ENCODE data around the gene KDR. TPM values are rescaled to one million over a fixed set of nuclear protein-coding genes. Genes with fewer than 3 reads are reported as not detected.

The KDR gene
- total RNA-seq, 4 donors from 2014 or later, result 5.4 to 12.4 (median 8.3) TPM

DNA sequence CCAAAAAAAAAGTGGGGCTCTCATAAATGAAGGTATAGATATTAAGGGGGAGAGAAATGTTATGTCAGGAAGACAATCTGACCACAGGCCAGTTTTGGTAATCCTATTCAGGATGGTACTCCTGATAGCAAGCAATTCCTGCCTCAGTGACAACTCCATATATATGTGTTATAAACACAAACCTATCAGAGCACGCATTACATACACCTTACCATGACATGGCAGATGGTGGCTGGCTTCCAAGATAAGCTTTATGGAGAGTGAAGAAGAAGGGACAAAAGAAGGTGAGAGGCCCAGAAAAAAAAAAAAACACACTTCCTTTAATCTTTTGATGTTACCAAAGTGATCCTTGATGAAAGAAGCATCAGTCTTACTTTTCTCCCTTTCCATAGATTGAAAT is 29.5 kb upstream of the KDR start:
- Histone ChIP-seq H3K27me3 (peaks cover 9% of the 10 kb centered on the region), H3K9me3 (no peaks in the 10 kb centered on the region), H3K36me3 (no peaks in the 10 kb centered on the region), H3K27ac (no peak overlapping the region), H3K4me3 (no peak overlapping the region), H3K4me1 (no peaks in the 10 kb centered on the region)
- TF ChIP-seq, protein P1, sequence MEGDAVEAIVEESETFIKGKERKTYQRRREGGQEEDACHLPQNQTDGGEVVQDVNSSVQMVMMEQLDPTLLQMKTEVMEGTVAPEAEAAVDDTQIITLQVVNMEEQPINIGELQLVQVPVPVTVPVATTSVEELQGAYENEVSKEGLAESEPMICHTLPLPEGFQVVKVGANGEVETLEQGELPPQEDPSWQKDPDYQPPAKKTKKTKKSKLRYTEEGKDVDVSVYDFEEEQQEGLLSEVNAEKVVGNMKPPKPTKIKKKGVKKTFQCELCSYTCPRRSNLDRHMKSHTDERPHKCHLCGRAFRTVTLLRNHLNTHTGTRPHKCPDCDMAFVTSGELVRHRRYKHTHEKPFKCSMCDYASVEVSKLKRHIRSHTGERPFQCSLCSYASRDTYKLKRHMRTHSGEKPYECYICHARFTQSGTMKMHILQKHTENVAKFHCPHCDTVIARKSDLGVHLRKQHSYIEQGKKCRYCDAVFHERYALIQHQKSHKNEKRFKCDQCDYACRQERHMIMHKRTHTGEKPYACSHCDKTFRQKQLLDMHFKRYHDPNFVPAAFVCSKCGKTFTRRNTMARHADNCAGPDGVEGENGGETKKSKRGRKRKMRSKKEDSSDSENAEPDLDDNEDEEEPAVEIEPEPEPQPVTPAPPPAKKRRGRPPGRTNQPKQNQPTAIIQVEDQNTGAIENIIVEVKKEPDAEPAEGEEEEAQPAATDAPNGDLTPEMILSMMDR (IDR thresholded peaks at IDR 0.05), result no peak
- TF ChIP-seq POLR2AphosphoS5 (IDR thresholded peaks at IDR 0.05) (no peak), POLR2A (IDR thresholded peaks at IDR 0.05) (no peak), EP300 (IDR thresholded peaks at IDR 0.05) (no peak)
- no peak for DNase-seq (ENCODE audit: low spot score in 2 of 2)
- WGBS, result 88% methylated on average over 1 of the region's 1 CpG

DNA sequence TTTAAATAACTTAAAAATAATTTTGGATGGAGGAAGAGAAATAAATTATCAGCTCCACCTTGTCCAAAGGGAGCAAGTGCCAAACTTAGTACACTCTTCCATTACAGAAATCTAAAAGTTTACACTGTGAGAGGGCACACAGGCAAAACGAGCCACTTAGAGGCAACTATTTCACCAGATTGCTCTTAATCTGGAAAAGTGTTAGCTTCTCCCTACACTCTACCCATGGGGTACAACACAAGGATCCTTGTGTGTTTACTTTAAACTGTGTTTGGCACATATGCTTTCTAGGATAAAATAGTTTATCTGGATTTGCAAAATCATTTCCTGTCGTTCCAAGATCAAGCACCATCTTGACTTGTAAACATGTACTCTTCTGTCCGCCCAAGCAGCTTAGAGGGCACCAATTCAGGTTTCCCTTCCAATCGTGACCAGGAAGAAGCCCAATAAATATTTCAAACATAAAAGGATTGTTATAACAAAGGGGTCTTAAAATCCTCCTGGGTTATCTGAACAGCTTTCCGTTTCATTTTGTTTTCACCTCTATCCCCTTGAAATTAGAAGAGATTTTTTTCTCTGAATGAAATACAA is 29.0 kb upstream of the KDR start:
- Histone ChIP-seq H3K36me3 (no peaks in the 10 kb centered on the region), H3K9me3 (no peaks in the 10 kb centered on the region), H3K27me3 (peaks cover 9% of the 10 kb centered on the region), H3K27ac (no peak overlapping the region), H3K4me3 (no peak overlapping the region), H3K4me1 (no peaks in the 10 kb centered on the region)
- WGBS, result 60% methylated on average over 5 of the region's 5 CpGs
- DNase-seq (ENCODE audit: low spot score in 2 of 2), result no peak
- no peak for TF ChIP-seq POLR2A (IDR thresholded peaks at IDR 0.05)

DNA sequence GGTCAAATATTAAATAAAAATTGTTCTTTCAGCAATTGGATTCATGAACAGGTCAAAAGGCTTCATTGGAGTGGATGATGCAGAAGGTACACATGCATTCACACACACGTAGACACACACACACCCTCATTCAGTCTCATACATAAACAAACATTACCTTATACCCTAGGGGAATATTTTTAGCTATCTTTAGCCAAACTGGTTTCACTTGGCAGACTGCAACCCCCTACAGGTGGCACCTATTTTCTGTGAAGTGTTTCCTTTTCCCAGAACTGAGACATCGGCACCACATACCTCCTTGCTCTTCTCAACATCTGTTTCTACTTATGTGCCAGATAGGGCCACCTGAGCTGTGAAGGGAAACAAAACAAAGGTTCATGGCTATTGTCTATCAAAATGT is 18.5 kb upstream of the KDR start:
- no peaks in the 10 kb centered on the region for H3K4me1 ChIP-seq
- 34% methylated on average over 2 of the region's 2 CpGs for WGBS
- no peak for DNase-seq (ENCODE audit: low spot score in 2 of 2)

DNA sequence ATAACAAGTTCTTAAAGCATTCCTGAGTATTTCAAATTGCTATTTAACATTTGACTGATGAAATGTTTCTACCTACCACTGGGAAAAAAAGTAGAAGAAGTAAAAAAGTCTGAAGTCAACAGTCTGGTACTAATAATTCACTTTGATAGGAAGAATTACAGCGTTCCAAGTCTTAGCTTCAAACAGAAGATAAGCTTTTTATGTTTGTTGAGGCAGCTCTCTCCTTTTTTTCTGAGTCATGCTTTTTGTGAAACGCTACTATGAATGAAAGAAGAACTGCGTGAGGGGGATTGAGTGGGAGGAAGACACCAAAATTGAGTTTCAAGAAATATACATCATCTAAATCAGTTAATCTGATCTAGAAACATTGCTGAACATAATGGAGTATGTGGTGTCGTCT is 13.0 kb upstream of the KDR start:
- H3K4me1 ChIP-seq, result no peaks in the 10 kb centered on the region
- no peak overlapping the region for H3K4me3 ChIP-seq
- no peaks in the 10 kb centered on the region for H3K9me3 ChIP-seq
- 37% methylated on average over 4 of the region's 4 CpGs for WGBS
- H3K27me3 ChIP-seq, result no peaks in the 10 kb centered on the region
- no peak overlapping the region for H3K27ac ChIP-seq
- no peak for DNase-seq (ENCODE audit: low spot score in 2 of 2)
- TF ChIP-seq EP300 (IDR thresholded peaks at IDR 0.05) (no peak), POLR2A (IDR thresholded peaks at IDR 0.05) (no peak), POLR2AphosphoS5 (IDR thresholded peaks at IDR 0.05) (no peak)
- TF ChIP-seq, protein P1 (IDR thresholded peaks at IDR 0.05), result no peak
- no peaks in the 10 kb centered on the region for H3K36me3 ChIP-seq

More for the DNA sequence above, 18.5 kb upstream of the KDR start:
- no peak overlapping the region for H3K4me3 ChIP-seq
- no peaks in the 10 kb centered on the region for H3K36me3 ChIP-seq
- H3K27ac ChIP-seq, result no peak overlapping the region
- no peaks in the 10 kb centered on the region for H3K27me3 ChIP-seq
- no peak for TF ChIP-seq EP300 (IDR thresholded peaks at IDR 0.05)
- no peak for TF ChIP-seq POLR2AphosphoS5 (IDR thresholded peaks at IDR 0.05)
- TF ChIP-seq POLR2A (IDR thresholded peaks at IDR 0.05), result no peak
- TF ChIP-seq, protein P1 (IDR thresholded peaks at IDR 0.05), result no peak
- no peaks in the 10 kb centered on the region for H3K9me3 ChIP-seq

DNA sequence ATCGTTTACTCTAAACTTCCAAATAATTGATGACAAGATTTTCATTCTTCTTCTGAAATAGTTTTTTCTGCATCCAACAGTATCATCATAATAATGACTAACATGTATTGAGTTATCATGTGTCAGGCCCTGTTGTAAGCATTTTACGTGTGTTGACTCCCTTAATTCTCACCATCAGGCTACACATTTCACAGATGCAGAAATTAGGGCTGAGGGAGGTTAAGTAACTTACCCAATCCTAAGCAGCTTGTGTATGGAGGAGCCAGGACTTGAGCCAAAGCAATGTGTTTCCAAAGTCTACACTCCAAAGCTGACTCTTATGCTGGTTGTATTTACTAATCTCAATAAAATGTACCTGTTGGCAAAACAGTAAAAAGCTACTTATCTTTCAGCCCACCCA is 11.2 kb upstream of the KDR start:
- no peaks in the 10 kb centered on the region for H3K27me3 ChIP-seq
- no peaks in the 10 kb centered on the region for H3K4me1 ChIP-seq
- H3K36me3 ChIP-seq, result no peaks in the 10 kb centered on the region
- H3K9me3 ChIP-seq, result no peaks in the 10 kb centered on the region
- H3K27ac ChIP-seq, result no peak overlapping the region
- TF ChIP-seq POLR2A (IDR thresholded peaks at IDR 0.05) (no peak), EP300 (IDR thresholded peaks at IDR 0.05) (no peak), POLR2AphosphoS5 (IDR thresholded peaks at IDR 0.05) (no peak)
- TF ChIP-seq, protein P1 (IDR thresholded peaks at IDR 0.05), result no peak
- whole genome bisulfite sequencing, result 86% methylated on average over 2 of the region's 2 CpGs
- no peak for DNase-seq (ENCODE audit: low spot score in 2 of 2)
- H3K4me3 ChIP-seq, result no peak overlapping the region

DNA sequence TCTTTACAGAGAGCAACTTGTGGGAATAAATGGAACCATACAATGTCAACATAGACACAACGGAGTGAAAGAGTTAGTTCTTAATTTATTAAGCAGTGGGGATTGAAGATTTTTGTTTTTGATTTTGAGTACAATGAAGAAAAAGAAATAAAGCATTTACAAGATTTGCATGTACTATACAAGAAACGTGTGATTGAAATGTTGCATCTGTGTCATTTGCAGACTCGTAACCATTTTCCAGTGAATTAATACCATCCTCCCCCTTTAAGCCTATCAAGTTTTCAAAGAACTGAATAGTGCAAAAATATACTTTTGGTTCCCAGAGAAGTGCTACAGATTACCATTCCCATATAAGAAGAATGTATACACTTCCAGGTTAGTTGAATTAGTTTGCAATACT is 8.6 kb upstream of the KDR start:
- no peaks in the 10 kb centered on the region for H3K27me3 ChIP-seq
- no peaks in the 10 kb centered on the region for H3K9me3 ChIP-seq
- TF ChIP-seq POLR2AphosphoS5 (IDR thresholded peaks at IDR 0.05) (no peak), EP300 (IDR thresholded peaks at IDR 0.05) (no peak), POLR2A (IDR thresholded peaks at IDR 0.05) (no peak)
- TF ChIP-seq, protein P1 (IDR thresholded peaks at IDR 0.05), result no peak
- H3K36me3 ChIP-seq, result no peaks in the 10 kb centered on the region
- no peak overlapping the region for H3K4me3 ChIP-seq
- 74% methylated on average over 3 of the region's 3 CpGs for WGBS
- H3K27ac ChIP-seq, result no peak overlapping the region
- DNase-seq (ENCODE audit: low spot score in 2 of 2), result no peak
- H3K4me1 ChIP-seq, result no peaks in the 10 kb centered on the region

All from suprapubic skin (tissue), 4 donors.